RKO (cell line): Measurements from ENCODE around the gene NTSR1.
A peak's percentile ranks its signal among the peaks of the same experiment; 100 is the strongest.
"Not testable (repeated sequence)": the region's sequence is repeated elsewhere in the genome, so short reads cannot be mapped to it uniquely, and the experiment has no call there.

Source experiments
- DNase-seq: peaks from one replicate; pipeline ENCODE4 v3.0.0-alpha.2; 2016; ENCODE audit warnings: low spot score

NTSR1 gene

DNA sequence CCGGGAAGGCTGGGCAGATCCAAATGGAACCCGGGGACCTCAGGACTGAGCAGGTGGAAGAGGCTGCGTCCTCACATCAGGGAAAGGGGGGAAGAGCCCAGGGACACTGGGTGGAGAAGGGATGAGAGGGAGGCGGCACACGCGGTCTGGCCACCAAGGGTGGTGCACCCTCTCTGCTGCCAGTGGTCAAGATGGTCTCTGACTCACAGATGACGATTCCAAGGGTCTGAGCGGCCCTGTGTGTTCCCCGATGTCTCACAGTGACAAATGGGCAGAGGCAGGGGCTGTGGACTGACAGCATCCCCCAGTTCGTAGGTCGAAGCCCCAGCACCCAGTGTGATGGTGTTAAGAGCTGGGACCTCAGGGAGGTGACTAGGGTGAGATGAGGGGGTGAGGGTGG lies 34.3 kb upstream of the NTSR1 start:
- no peak for DNase-seq

DNA sequence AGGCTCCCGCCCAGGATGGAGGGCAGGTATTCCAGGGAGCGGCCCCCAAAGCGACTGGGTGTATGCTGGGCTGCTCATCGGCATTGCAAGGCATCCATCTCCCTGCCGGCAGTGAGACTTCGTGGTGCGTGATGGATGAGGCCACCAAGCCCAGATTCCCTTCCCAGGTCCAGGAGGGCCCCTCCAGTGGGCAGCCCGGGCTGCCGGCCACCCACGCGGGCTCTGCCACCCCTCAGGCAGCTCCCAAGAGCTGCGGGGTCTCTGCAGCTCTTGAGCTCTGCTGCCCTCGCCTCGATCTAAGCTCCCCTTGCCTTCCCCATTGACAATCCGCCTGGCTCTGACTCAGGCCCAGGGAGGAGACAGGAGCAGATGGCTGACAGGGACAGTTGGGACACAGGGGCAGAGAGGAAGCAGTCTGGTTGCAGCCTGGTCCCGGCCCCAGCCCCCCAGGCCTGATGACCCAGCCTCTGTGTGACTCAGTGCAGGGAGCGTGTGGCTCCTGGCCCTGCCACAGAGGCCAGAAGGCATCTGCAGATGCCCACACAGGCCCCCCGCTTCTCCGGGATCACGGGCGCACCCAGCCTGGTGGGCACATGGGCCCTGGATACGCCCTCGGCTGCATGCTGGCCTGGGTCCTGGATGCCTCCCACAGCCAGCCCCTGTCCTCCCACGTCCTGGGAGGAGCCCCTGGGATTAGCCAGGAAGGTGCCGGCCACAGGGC lies 33.3 kb upstream of the NTSR1 start:
- DNase-seq, result no peak

- DNase-seq, result no peak
Measured at GRCh38 chr20:62675877-62676260, 32.8 kb upstream of the NTSR1 start.

- no peak for DNase-seq
Measured at GRCh38 chr20:62676976-62677375, 31.7 kb upstream of the NTSR1 start.

- DNase-seq, result no peak
Measured at GRCh38 chr20:62677678-62678077, 31.0 kb upstream of the NTSR1 start.

GRCh38 chr20:62678553-62678952 lies 30.1 kb upstream of the NTSR1 start:
- DNase-seq, result no peak

- no peak for DNase-seq
Measured at GRCh38 chr20:62679978-62680589, 28.6 kb upstream of the NTSR1 start.

DNA sequence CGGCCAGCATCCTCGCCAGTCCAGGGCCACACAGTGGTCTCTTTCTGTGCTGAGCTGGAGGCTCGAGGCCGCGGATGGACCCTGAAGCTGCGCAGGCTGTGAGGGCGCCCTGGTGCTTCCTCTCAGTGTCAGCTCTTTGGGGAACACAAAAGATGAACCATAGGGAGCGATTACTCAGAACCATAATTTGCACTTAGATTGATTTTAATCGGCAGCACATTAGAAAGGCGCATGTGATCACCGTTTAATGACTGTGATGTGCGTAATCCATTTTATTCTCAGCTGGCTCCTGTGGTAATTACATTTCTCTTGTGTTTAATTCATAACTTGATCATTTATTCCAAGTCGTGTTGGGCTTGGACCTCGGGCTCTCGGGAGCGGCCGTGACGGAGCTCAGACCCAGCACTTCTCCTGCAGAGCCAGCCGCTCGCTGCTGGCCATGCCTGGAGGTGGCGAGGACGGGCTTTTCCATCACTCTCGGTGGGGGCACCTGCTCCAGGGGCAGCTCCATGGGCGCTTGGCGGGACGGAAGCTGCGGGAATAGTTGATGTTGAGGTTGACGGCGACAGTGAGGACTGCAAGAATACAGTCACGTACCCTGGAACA lies 25.6 kb upstream of the NTSR1 start:
- DNase-seq, result no peak

- DNase-seq, result not testable (repeated sequence)
Measured at GRCh38 chr20:62683660-62684322, 24.8 kb upstream of the NTSR1 start.

DNA sequence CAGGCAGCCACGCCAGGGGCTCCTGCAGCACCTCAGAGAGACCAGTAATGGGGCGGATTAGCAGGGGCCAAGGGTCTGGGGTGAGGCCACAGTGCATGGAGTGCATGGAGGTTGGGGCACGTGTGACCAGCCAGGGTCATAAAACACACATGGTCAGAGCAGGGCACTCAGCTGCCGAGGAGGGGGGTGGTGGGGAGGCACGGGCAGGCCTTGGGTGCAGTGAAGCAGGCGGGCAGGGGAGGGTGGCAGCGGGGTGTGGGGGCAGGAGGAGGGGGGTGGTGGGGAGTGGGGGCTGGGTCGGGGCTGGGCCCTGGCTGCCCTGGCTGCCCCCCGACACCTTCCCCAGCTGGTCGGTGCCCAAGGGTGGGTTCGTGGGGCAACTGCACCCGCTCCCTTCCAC lies 23.7 kb upstream of the NTSR1 start:
- no peak for DNase-seq

DNA sequence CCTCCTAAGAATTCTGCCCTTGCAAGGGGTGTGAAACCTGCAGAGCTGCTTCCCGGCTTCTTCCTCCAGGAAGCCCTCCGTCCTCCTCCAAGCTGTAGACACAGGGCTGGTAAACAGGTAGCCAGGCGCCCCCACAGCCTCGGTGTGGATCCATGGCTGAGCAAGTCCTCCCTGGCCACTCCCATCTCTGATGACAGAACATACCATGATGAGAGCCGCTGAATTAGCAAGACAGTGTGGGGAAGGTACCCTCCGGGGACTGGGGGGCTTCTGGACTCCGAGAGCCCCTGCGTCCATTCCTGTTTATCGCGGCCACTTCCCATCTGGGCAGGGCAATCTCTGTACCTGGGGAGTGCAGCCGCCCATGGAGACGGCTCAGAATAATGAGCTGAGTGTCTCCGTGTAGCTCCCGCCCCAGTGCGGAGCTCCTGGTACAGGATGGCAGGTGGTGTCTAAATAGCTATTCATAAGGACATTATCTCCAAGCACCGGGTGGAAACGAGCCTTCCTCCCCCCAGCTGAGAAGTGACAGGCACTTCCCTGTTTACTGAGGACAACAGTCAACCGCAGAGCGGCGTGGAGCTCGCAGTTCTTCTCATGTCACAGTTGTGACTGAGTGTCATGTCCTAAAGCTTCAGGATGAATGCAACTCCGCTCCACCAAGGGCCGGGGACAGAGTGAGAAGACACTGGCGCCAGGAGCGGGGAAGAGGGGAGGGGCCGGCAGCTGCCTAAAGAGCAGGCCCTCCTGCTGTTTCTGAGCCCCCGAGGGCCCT lies 22.7 kb upstream of the NTSR1 start:
- DNase-seq, result no peak

DNA sequence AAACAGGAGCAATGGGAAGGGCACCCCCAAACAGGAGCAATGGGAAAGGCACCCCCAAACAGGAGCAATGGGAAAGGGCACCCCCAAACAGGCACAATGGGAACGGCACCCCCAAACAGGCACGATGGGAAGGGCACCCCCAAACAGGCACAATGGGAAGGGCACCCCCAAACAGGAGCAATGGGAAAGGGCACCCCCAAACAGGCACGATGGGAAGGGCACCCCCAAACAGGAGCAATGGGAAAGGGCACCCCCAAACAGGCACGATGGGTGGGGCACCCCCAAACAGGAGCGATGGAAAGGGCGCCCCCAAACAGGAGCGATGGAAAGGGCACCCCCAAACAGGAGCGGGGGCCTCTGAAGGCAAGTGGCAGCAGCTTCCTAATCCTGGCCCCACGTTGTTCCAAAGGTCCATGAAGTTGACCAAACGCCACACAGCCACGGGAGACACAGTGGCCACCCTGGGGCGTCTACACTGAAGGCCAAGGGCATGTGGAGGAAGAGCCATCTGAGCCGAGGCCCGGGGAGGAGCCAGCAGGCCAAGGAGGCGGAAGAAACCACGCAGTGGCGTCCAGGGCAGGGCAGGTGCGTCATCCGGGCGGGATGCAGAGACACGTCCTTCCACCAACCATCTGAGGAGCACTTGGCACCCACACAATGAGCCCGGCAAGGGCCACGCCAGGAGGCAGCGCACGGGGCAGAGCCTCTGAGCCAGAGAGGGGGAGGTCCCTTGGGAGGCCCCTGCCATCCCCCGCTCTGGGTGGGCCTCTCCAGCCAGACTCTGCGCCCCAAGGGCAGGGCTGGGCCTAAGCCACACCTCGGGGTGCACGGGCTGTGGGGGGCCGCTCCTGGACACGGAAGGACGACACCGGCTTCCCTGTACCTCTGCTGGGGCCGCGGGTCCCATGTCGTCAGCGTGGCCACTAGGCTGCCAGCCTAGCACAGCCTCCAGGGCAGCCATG lies 21.5 kb upstream of the NTSR1 start:
- no peak for DNase-seq

- DNase-seq, result no peak
Measured at GRCh38 chr20:62688083-62688482, 20.6 kb upstream of the NTSR1 start.

DNA sequence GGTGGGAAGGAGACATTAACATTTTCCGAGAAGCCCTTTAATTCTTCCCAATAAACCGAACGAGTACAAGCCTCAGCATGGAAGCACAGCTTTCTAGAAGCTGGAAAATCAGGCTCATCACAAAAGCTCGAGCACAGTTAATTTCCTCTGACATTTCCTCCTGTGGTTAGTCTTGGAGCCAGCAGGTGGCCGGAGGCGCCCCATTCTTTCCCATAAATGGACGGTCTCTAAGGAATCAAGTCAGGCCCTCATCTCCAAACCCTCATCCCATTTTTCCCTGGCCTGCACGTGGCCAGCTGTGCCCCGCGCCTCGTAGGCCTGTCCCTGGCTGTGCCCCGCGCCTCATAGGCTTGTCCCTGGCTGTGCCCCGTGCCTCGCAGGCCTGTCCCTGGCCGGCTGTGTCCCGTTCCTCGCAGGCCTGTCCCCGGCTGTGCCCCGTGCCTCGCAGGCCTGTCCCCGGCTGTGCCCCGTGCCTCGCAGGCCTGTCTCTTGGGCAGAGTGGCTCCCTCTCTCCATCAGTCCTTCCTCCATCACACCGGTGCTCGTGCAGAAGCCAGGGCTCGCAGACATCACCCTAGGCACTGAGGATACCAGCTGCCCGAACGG lies 19.7 kb upstream of the NTSR1 start:
- DNase-seq, result peak; percentile 44

- no peak for DNase-seq
Measured at GRCh38 chr20:62689861-62690260, 18.8 kb upstream of the NTSR1 start.

GRCh38 chr20:62690261-62690820 lies 18.3 kb upstream of the NTSR1 start:
- no peak for DNase-seq

DNA sequence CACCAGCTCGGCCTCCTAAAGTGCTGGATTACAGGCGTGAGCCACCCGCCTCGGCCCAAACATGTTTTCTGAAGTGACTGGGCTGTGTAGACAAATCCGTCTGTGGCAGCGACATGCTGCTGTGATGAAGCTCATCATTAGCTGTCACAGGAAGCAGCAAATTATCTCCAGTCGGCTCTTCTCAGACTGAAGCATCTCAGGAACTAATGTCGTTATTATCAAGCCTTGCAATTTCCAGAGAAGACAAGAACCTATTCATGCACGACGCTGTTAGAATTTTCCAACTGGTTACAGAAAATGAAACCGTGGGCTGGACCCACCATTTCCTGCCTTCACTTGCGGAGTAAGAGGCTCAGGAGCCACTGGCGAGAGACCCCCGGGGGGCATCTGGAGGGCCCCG lies 17.1 kb upstream of the NTSR1 start:
- no peak for DNase-seq

DNA sequence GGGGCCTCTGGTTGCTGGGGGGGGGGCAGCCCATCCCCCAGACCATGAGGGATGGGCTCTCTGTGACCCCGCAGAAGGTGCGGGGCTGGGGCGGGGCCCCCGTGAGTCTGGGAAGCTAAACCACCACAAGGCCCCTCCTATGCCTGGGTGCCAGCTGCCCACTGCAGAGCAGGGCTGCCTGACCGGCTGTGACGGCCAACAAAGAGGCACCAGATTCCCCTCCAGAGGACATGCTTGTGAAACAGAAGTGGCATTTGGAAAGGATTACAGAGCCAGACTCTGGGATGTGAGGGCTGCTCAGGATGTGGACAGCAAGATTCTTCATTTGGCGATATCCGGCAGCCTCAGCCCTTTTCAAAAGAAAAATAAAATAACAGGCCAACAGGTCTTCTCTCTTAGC lies 16.5 kb upstream of the NTSR1 start:
- DNase-seq, result no peak

DNA sequence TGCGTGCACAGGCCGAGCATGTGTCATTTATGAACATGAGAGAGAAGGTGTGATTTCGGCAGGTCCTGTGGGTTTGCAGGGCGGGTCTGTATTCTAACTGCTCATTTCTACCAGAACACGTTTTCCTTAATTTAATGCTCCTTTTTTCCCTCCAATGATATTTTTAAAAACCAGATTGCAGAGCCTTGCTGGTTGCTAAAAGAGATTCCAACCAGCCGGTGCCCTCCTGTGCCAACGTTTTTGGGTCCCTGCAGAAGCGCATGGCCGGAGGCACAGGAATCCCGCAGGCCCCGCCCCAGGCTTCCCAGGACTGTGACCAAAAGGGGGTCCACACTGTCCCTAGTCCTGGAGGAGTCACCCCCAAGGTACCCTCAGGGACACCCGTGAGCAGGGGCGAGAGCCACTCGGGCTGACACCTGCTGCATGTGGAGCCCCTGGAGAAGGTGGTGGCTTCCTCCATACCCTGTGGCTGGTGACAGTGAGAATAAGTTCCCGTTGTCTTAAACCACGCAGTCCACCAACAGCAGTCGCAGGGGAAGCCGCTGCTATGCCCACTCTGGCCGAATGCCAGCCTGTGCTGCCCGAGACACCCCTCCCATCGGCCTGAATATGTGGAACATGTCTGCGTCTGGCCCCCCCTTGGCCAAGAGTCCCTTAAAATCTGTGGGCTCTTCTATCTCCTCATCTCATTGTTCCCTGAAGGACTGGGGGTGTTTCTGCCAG lies 15.7 kb upstream of the NTSR1 start:
- no peak for DNase-seq

DNA sequence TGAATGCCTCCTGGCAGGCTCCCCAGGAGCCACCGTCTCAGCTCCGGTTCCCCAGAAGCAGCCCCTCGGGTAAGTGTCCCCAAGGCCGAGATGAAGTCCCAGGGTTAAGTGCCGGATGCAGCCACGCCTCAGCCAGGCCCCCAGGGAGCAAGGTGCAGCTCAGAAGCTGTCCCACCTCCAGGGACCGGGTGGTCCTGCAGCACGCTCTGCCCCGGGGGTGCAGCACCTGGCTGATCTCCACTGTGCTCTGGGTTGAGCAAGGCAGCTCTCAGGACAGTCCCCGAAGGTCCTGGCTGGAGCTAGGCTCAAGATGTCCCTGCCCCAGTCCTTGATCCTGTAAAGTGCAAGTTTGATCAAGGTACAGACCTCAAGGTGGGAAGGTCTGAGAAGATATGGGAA lies 15.1 kb upstream of the NTSR1 start:
- no peak for DNase-seq
